Esophagus squamous epithelium (tissue), 5 donors: ENCODE results near the gene PLXNC1. TPM values are rescaled to one million over a fixed set of nuclear protein-coding genes. Genes with fewer than 3 reads are reported as not detected.

Source experiments
- DNase-seq: peaks from one replicate; lab custom pipeline; 2025; lab: John Stamatoyannopoulos, UW
- H3K27ac ChIP-seq, 4 donors: fragments of 200-600 bp; sonication (generic); one replicate each; pipeline ENCODE4 v1.5.1; 2016 to 2019; ENCODE audit warnings: mild to moderate bottlenecking in 1 of 4
- H3K27me3 ChIP-seq, 4 donors: fragments of 200-600 bp; sonication (generic); 1 replicate in 3 of 4; 2 replicates in 1 of 4; pipeline versions ENCODE4 v1.5.1 to v1.6.0; 2017 to 2021; ENCODE audit warnings: antibody characterized with exemption in 1 of 4
- H3K36me3 ChIP-seq, 3 donors: fragments of 200-600 bp; sonication (generic); one replicate each; pipeline ENCODE4 v1.5.1; 2016 to 2019
- H3K4me1 ChIP-seq, 3 donors: fragments of 200-600 bp; sonication (generic); one replicate each; pipeline ENCODE4 v1.5.1; 2017 to 2019
- H3K4me3 ChIP-seq, 4 donors: fragments of 200-600 bp; sonication (generic); 1 replicate in 3 of 4; 2 replicates in 1 of 4; pipeline ENCODE4 v1.5.1; 2016 to 2019; ENCODE audit warnings: mild to moderate bottlenecking in 2 of 4, moderate library complexity in 1 of 4
- H3K9me3 ChIP-seq, 3 donors: fragments of 200-600 bp; sonication (generic); one replicate each; pipeline ENCODE4 v1.5.1; 2016 to 2019
- CTCF ChIP-seq, 6 experiments: fragments of 450-650 bp in 4 of 6; fragments of 200-600 bp in 2 of 6; sonication (generic) in 2 of 6; IDR thresholded peaks; one replicate each; pipeline ENCODE4 v1.5.1; 2016 to 2019; ENCODE audit warnings: antibody characterized with exemption in 6 of 6, mild to moderate bottlenecking in 4 of 6, moderate library complexity in 4 of 6
- POLR2A ChIP-seq, 4 donors: fragments of 450-650 bp; IDR thresholded peaks; one replicate each; pipeline ENCODE4 v1.6.1; 2017; ENCODE audit warnings: antibody characterized with exemption in 4 of 4, mild to moderate bottlenecking in 4 of 4, moderate library complexity in 3 of 4
- WGBS, 2 donors: methylation state at CpG; one replicate each; pipeline ENCODE4 v1.1.5; 2018; 5-methylcytosine and 5-hydroxymethylcytosine counted together
- intact Hi-C: fragments of 100-400 bp; cut with DNase I; formaldehyde crosslinking; loops from one replicate; pipeline ENCODE4 v1.15.0; 2022
- total RNA-seq, 4 donors: library from RNA; depleted of rRNA; stranded (reverse); fragments of >200 nt; gene quantifications; one replicate each; pipeline ENCODE4 v1.1.0, GENCODE V29; 2016
- donor health status: DM: yes; HTN: yes; CAD: no.

The PLXNC1 gene
- total RNA-seq, 4 donors from 2014 or later, result 1.0 to 6.7 (median 2.6) TPM

GRCh38 chr12:94218233-94218632 lies 69.9 kb downstream of the PLXNC1 start:
- H3K9me3 ChIP-seq, result no peaks in the 10 kb centered on the region
- no peaks in the 10 kb centered on the region for H3K36me3 ChIP-seq
- H3K27ac ChIP-seq, result no peak overlapping the region
- DNase-seq, result no peak
- no peaks in the 10 kb centered on the region for H3K4me1 ChIP-seq
- H3K27me3 ChIP-seq, result no peaks in the 10 kb centered on the region
- TF ChIP-seq CTCF (IDR thresholded peaks at IDR 0.05) (no peak), POLR2A (IDR thresholded peaks at IDR 0.05) (no peak)
- intact Hi-C loops, result no loop called here
- WGBS, 2 donors, result 92 to 100% methylated on average over 3 of the region's 3 CpGs
- no peak overlapping the region for H3K4me3 ChIP-seq

- intact Hi-C loops, result no loop called here
- Histone ChIP-seq H3K9me3 (no peaks in the 10 kb centered on the region), H3K36me3 (no peaks in the 10 kb centered on the region), H3K4me1 (no peaks in the 10 kb centered on the region), H3K27ac (no peak overlapping the region), H3K4me3 (no peak overlapping the region), H3K27me3 (peaks cover 0 to 5% (median 0%) of the 10 kb centered on the region in 4 donors)
- no peak for DNase-seq
- TF ChIP-seq POLR2A (IDR thresholded peaks at IDR 0.05), result no peak
- no peak for TF ChIP-seq CTCF (IDR thresholded peaks at IDR 0.05)
- 70 to 100% methylated on average over 1 of the region's 2 CpGs for WGBS, 2 donors
Measured at GRCh38 chr12:94219622-94220302, 71.4 kb downstream of the PLXNC1 start.

- no peak for DNase-seq
- H3K9me3 ChIP-seq, result no peaks in the 10 kb centered on the region
- peaks cover 0 to 14% (median 0%) of the 10 kb centered on the region in 4 donors for H3K27me3 ChIP-seq
- H3K36me3 ChIP-seq, result no peaks in the 10 kb centered on the region
- no peaks in the 10 kb centered on the region for H3K4me1 ChIP-seq
- H3K4me3 ChIP-seq, result no peak overlapping the region
- intact Hi-C loops, result no loop called here
- 81% methylated on average over 4 to 5 of the region's 5 CpGs for WGBS, 2 donors
- TF ChIP-seq POLR2A (IDR thresholded peaks at IDR 0.05) (no peak), CTCF (IDR thresholded peaks at IDR 0.05) (no peak)
- H3K27ac ChIP-seq, result no peak overlapping the region
Measured at GRCh38 chr12:94220804-94221203, 72.4 kb downstream of the PLXNC1 start.

GRCh38 chr12:94222351-94223084 lies 74.1 kb downstream of the PLXNC1 start:
- peaks cover 0 to 17% (median 0%) of the 10 kb centered on the region in 4 donors for H3K27me3 ChIP-seq
- intact Hi-C loops, result no loop called here
- H3K36me3 ChIP-seq, result no peaks in the 10 kb centered on the region
- no peaks in the 10 kb centered on the region for H3K4me1 ChIP-seq
- TF ChIP-seq POLR2A (IDR thresholded peaks at IDR 0.05) (no peak), CTCF (IDR thresholded peaks at IDR 0.05) (no peak)
- H3K27ac ChIP-seq, result no peak overlapping the region
- 84 to 92% methylated on average over 4 of the region's 4 CpGs for WGBS, 2 donors
- no peaks in the 10 kb centered on the region for H3K9me3 ChIP-seq
- no peak overlapping the region for H3K4me3 ChIP-seq
- no peak for DNase-seq

- Histone ChIP-seq H3K4me1 (no peaks in the 10 kb centered on the region), H3K27me3 (peaks cover 0 to 17% (median 0%) of the 10 kb centered on the region in 4 donors), H3K36me3 (no peaks in the 10 kb centered on the region), H3K27ac (no peak overlapping the region), H3K9me3 (no peaks in the 10 kb centered on the region), H3K4me3 (no peak overlapping the region)
- intact Hi-C loops, result no loop called here
- DNase-seq, result no peak
- TF ChIP-seq CTCF (IDR thresholded peaks at IDR 0.05) (no peak), POLR2A (IDR thresholded peaks at IDR 0.05) (no peak)
- WGBS, 2 donors, result 84% methylated on average over 7 of the region's 7 CpGs
Measured at GRCh38 chr12:94223842-94224241, 75.5 kb downstream of the PLXNC1 start.
